HG03280 (cell line): ENCODE measurements around the gene KCNAB3.

Experiments used
- ATAC-seq: cut with Tn5 transposase; IDR thresholded peaks from one replicate; pipeline ENCODE4 v1.9.1; 2021; ENCODE audit warnings: mild to moderate bottlenecking, moderate library complexity; ENCODE audit not compliant: unreplicated experiment

Gene KCNAB3

GRCh38 chr17:7940743-7941142, 11.1 kb upstream of the KCNAB3 start:
- no peak for ATAC-seq

GRCh38 chr17:7940034-7940433, 10.4 kb upstream of the KCNAB3 start:
- ATAC-seq = no peak

- no peak for ATAC-seq
Measured at GRCh38 chr17:7935859-7936258, 6.2 kb upstream of the KCNAB3 start.

GRCh38 chr17:7932949-7933348, 3.3 kb upstream of the KCNAB3 start:
- no peak for ATAC-seq

- peak; percentile 17 for ATAC-seq
Measured at GRCh38 chr17:7932483-7932891, 2.8 kb upstream of the KCNAB3 start.

GRCh38 chr17:7931709-7932482, 2.2 kb upstream of the KCNAB3 start, which contains the start of the genes CNTROB and TRAPPC1:
Gene CNTROB, plus strand, starts transcription at chr17:7932206. Its CDS starts 874 bp downstream, at chr17:7933080.
Gene TRAPPC1, minus strand, starts transcription at chr17:7931946. Its CDS starts 117 bp downstream, at chr17:7931829.
- peak; percentile 93 for ATAC-seq

- no peak for ATAC-seq
Measured at GRCh38 chr17:7930841-7931631, 1.4 kb upstream of the KCNAB3 start.

GRCh38 chr17:7927596-7927995, 2.1 kb downstream of the KCNAB3 start:
- no peak for ATAC-seq

GRCh38 chr17:7922845-7923628, 6.6 kb downstream of the KCNAB3 start:
- ATAC-seq = no peak

GRCh38 chr17:7922269-7922844, 7.3 kb downstream of the KCNAB3 start:
- no peak for ATAC-seq

GRCh38 chr17:7916808-7917207, 12.8 kb downstream of the KCNAB3 start:
- ATAC-seq = no peak

- ATAC-seq = no peak
Measured at GRCh38 chr17:7916385-7916682, 13.3 kb downstream of the KCNAB3 start.

GRCh38 chr17:7915611-7916384, 13.9 kb downstream of the KCNAB3 start, which contains the start of gene RNF227:
Gene RNF227, minus strand, starts transcription at chr17:7916289. Its CDS starts 94 bp downstream, at chr17:7916195.
- peak; percentile 74 for ATAC-seq

- no peak for ATAC-seq
Measured at GRCh38 chr17:7915179-7915610, 14.5 kb downstream of the KCNAB3 start.

- no peak for ATAC-seq
Measured at GRCh38 chr17:7912927-7913524, 16.6 kb downstream of the KCNAB3 start.

- no peak for ATAC-seq
Measured at GRCh38 chr17:7911116-7911515, 18.5 kb downstream of the KCNAB3 start.

- no peak for ATAC-seq
Measured at GRCh38 chr17:7910711-7911110, 18.9 kb downstream of the KCNAB3 start.

GRCh38 chr17:7910281-7910680, 19.4 kb downstream of the KCNAB3 start:
- ATAC-seq = no peak

- no peak for ATAC-seq
Measured at GRCh38 chr17:7909089-7909488, 20.6 kb downstream of the KCNAB3 start.
